Measurements from ENCODE around the gene R3HDM2.
A peak's percentile ranks its signal among the peaks of the same experiment; 100 is the strongest.

R3HDM2 gene

GRCh38 chr12:57213058-57213715 is 217.7 kb downstream of the R3HDM2 start:
- DNase-seq = peak; percentile 69

GRCh38 chr12:57212701-57213057 is 218.2 kb downstream of the R3HDM2 start:
- no peak for DNase-seq

GRCh38 chr12:57211791-57212700 is 218.8 kb downstream of the R3HDM2 start:
- no peak for DNase-seq

- no peak for DNase-seq
Measured at GRCh38 chr12:57210926-57211692, 219.7 kb downstream of the R3HDM2 start.

GRCh38 chr12:57210461-57210860 is 220.4 kb downstream of the R3HDM2 start:
- no peak for DNase-seq

- no peak for DNase-seq
Measured at GRCh38 chr12:57209916-57210315, 220.9 kb downstream of the R3HDM2 start.

GRCh38 chr12:57208631-57209282 is 222.1 kb downstream of the R3HDM2 start:
- no peak for DNase-seq

- no peak for DNase-seq
Measured at GRCh38 chr12:57207731-57208630, 222.9 kb downstream of the R3HDM2 start.

GRCh38 chr12:57205931-57206330 is 224.9 kb downstream of the R3HDM2 start:
- DNase-seq = no peak

- DNase-seq = no peak
Measured at GRCh38 chr12:57205186-57205585, 225.7 kb downstream of the R3HDM2 start.

- DNase-seq = no peak
Measured at GRCh38 chr12:57204454-57204853, 226.4 kb downstream of the R3HDM2 start.

- DNase-seq = no peak
Measured at GRCh38 chr12:57203791-57204190, 227.1 kb downstream of the R3HDM2 start.

All from NCI-H2029 treated with DMSO at 0.1 percent for 48 hours (cell line).